Tibial artery (tissue), 4 donors: Measurements from ENCODE around the gene GYPE.
"Not testable (repeated sequence)": the region's sequence is repeated elsewhere in the genome, so short reads cannot be mapped to it uniquely, and the experiment has no call there.

Experiments used
- DNase-seq, 2 donors: peaks; one replicate each; pipeline ENCODE4 v3.0.0-alpha.2; 2019
- H3K27ac ChIP-seq, 2 donors: fragments of 200-600 bp; sonication (generic) in 1 of 2; 1 replicate in 1 of 2; 2 replicates in 1 of 2; pipeline ENCODE4 v1.5.1; 2018 to 2019; ENCODE audit warnings: mild to moderate bottlenecking in 1 of 2
- H3K27me3 ChIP-seq, 2 donors: fragments of 200-600 bp; sonication (generic) in 1 of 2; one replicate each; pipeline versions ENCODE4 v1.5.1 to v1.6.0; 2016 to 2019
- H3K36me3 ChIP-seq, 3 donors: fragments of 200-600 bp; sonication (generic) in 2 of 3; one replicate each; pipeline ENCODE4 v1.5.1; 2016 to 2019; ENCODE audit warnings: mild to moderate bottlenecking in 2 of 3
- H3K4me1 ChIP-seq, 4 donors: fragments of 200-600 bp; sonication (generic) in 2 of 4; 1 replicate in 3 of 4; 2 replicates in 1 of 4; pipeline ENCODE4 v1.5.1; 2016 to 2019
- H3K4me3 ChIP-seq, 2 donors: fragments of 200-600 bp; sonication (generic) in 1 of 2; 1 replicate in 1 of 2; 2 replicates in 1 of 2; pipeline ENCODE4 v1.5.1; 2018 to 2019; ENCODE audit warnings: mild to moderate bottlenecking in 2 of 2
- H3K9me3 ChIP-seq, 3 donors: fragments of 200-600 bp; sonication (generic) in 1 of 3; one replicate each; pipeline ENCODE4 v1.5.1; 2016 to 2019
- intact Hi-C: fragments of 100-400 bp; cut with DNase I; formaldehyde crosslinking; loops from one replicate; pipeline ENCODE4 v1.15.0; 2023; ENCODE audit warnings: low total_unique reads

Gene GYPE

DNA sequence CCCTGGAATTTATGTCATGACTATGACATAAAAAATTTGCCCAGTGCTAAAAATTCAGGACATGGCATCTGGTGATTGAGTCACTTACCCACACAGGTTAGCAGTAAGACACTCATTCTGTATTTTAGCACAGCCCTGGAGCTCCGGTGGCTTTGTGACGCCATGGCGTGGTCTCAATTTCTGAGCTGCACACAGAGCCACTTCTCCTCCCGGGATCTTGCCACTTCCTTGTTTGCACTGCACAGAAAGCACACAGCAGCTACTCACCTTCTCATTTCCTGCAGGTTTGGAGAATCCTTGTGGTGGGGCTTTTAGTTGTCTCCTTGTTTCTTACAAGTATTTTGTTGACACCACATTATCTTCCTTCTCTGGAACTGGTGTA is 76.1 kb downstream of the GYPE start:
- H3K27me3 ChIP-seq, H3K36me3 ChIP-seq, intact Hi-C loops, DNase-seq, H3K4me1 ChIP-seq, H3K4me3 ChIP-seq, H3K27ac ChIP-seq: not testable (repeated sequence)
- peaks cover 0 to 12% (median 0%) of the 10 kb centered on the region in 3 donors for H3K9me3 ChIP-seq
